Effector CD4-positive, alpha-beta T cell (primary cell): ENCODE measurements around the gene MAT1A. TPM values are rescaled to one million over a fixed set of nuclear protein-coding genes. Genes with fewer than 3 reads are reported as not detected.
"Not testable (repeated sequence)": the region's sequence is repeated elsewhere in the genome, so short reads cannot be mapped to it uniquely, and the experiment has no call there.

ENCODE experiments used
- DNase-seq: peaks from one replicate; pipeline ENCODE4 v3.0.0-alpha.2; 2020
- total RNA-seq: gene quantifications from one replicate; lab custom pipeline; 2026; lab: John Stamatoyannopoulos, UW

MAT1A gene
- not detected for total RNA-seq

- DNase-seq = no peak
These were observed at the start of gene MAT1A for GRCh38 chr10:80289451-80290287. MAT1A (minus strand) TSS chr10:80289658; CDS start chr10:80289423, 235 bp downstream.

GRCh38 chr10:80333983-80334382, 44.5 kb upstream of the MAT1A start:
- DNase-seq = no peak

- DNase-seq = no peak
These were observed 35.5 kb upstream of the MAT1A start for GRCh38 chr10:80324891-80325364.

- no peak for DNase-seq
These were observed 34.6 kb upstream of the MAT1A start for GRCh38 chr10:80324086-80324485.

GRCh38 chr10:80323311-80323710, 33.9 kb upstream of the MAT1A start:
- DNase-seq = no peak

GRCh38 chr10:80322711-80323110, 33.3 kb upstream of the MAT1A start:
- no peak for DNase-seq

GRCh38 chr10:80322158-80322557, 32.7 kb upstream of the MAT1A start:
- DNase-seq = no peak

GRCh38 chr10:80321183-80321582, 31.7 kb upstream of the MAT1A start:
- no peak for DNase-seq

- no peak for DNase-seq
These were observed 30.9 kb upstream of the MAT1A start for GRCh38 chr10:80320377-80320776.

- DNase-seq = no peak
These were observed 30.4 kb upstream of the MAT1A start for GRCh38 chr10:80319725-80320290.

- DNase-seq = no peak
These were observed 29.9 kb upstream of the MAT1A start for GRCh38 chr10:80319318-80319717.

- DNase-seq = no peak
These were observed 29.3 kb upstream of the MAT1A start for GRCh38 chr10:80318742-80319141.

- no peak for DNase-seq
These were observed 25.9 kb upstream of the MAT1A start for GRCh38 chr10:80315391-80315790.

- DNase-seq = no peak
These were observed 24.1 kb upstream of the MAT1A start for GRCh38 chr10:80313523-80313922.

GRCh38 chr10:80305989-80306388, 16.5 kb upstream of the MAT1A start:
- not testable (repeated sequence) for DNase-seq

GRCh38 chr10:80296942-80297341, 7.5 kb upstream of the MAT1A start:
- no peak for DNase-seq

- DNase-seq = no peak
These were observed 3.3 kb upstream of the MAT1A start for GRCh38 chr10:80292607-80293239.

- DNase-seq = no peak
These were observed 1.2 kb upstream of the MAT1A start for GRCh38 chr10:80290474-80291220.

- DNase-seq = no peak
These were observed 609 bp downstream of the MAT1A start for GRCh38 chr10:80288849-80289248.

GRCh38 chr10:80284522-80284921, 4.9 kb downstream of the MAT1A start:
- DNase-seq = no peak

- DNase-seq = no peak
These were observed 5.8 kb downstream of the MAT1A start for GRCh38 chr10:80283536-80284199.

- DNase-seq = no peak
These were observed 6.3 kb downstream of the MAT1A start for GRCh38 chr10:80283119-80283518.
